KMS-11 (cell line): Measurements from ENCODE around the gene TBC1D1.

Experiments
- H2AFZ ChIP-seq: fragments of 200-600 bp; sonication (generic); 2 replicates; pipeline ENCODE4 v1.6.1; 2016; ENCODE audit warnings: antibody characterized with exemption, mixed run types, low read depth
- H3K27ac ChIP-seq: fragments of 200-600 bp; sonication (generic); 2 replicates; pipeline ENCODE4 v1.6.1; 2016; ENCODE audit warnings: mild to moderate bottlenecking, mixed run types
- H3K27me3 ChIP-seq: fragments of 200-600 bp; sonication (generic); 2 replicates; pipeline ENCODE4 v1.6.1; 2017; ENCODE audit warnings: mild to moderate bottlenecking, low read depth, mixed run types, moderate library complexity; ENCODE audit not compliant: insufficient read depth
- H3K36me3 ChIP-seq: fragments of 200-600 bp; sonication (generic); 2 replicates; pipeline ENCODE4 v1.6.1; 2017; ENCODE audit warnings: mild to moderate bottlenecking, mixed run types; ENCODE audit not compliant: insufficient read depth
- H3K4me1 ChIP-seq: fragments of 200-600 bp; sonication (generic); 2 replicates; pipeline ENCODE4 v1.6.1; 2016; ENCODE audit warnings: mild to moderate bottlenecking, low read depth, mixed run types; ENCODE audit not compliant: poor library complexity, severe bottlenecking
- H3K4me2 ChIP-seq: fragments of 200-600 bp; sonication (generic); 2 replicates; pipeline ENCODE4 v1.7.0; 2016; ENCODE audit warnings: mild to moderate bottlenecking, mixed run types
- H3K4me3 ChIP-seq: fragments of 200-600 bp; sonication (generic); IDR thresholded peaks from 2 replicates; pipeline ENCODE4 v1.6.1; 2017; ENCODE audit warnings: low read depth, low read length, mixed read lengths; ENCODE audit not compliant: insufficient read depth
- H3K79me2 ChIP-seq: fragments of 200-600 bp; sonication (generic); 2 replicates; pipeline ENCODE4 v1.6.1; 2016; ENCODE audit warnings: low read depth, mixed run types; ENCODE audit not compliant: insufficient read depth
- H3K9ac ChIP-seq: fragments of 200-600 bp; sonication (generic); 2 replicates; pipeline ENCODE4 v1.6.1; 2016; ENCODE audit warnings: mild to moderate bottlenecking, mixed run types
- H4K20me1 ChIP-seq: fragments of 200-600 bp; sonication (generic); 2 replicates; pipeline ENCODE4 v1.6.1; 2016; ENCODE audit warnings: mild to moderate bottlenecking, mixed run types; ENCODE audit not compliant: insufficient read depth
- CTCF ChIP-seq: fragments of 200-600 bp; sonication (generic); conservative IDR thresholded peaks from 2 replicates; pipeline ENCODE4 v1.6.1; 2017; ENCODE audit warnings: low read depth, mild to moderate bottlenecking, antibody characterized with exemption, low read length, moderate library complexity, mixed read lengths

Gene TBC1D1

GRCh38 chr4:37881811-37882210 is 9.1 kb upstream of the TBC1D1 start:
- Histone ChIP-seq H3K4me2 (no peak overlapping the region), H3K79me2 (no peaks in the 10 kb centered on the region), H3K27me3 (no peaks in the 10 kb centered on the region), H3K27ac (no peak overlapping the region), H3K36me3 (no peaks in the 10 kb centered on the region), H4K20me1 (no peaks in the 10 kb centered on the region), H3K4me3 (no peak overlapping the region), H2AFZ (no peak overlapping the region), H3K9ac (no peak overlapping the region), H3K4me1 (no peaks in the 10 kb centered on the region)
- no peak for TF ChIP-seq CTCF

- Histone ChIP-seq H3K79me2 (no peaks in the 10 kb centered on the region), H3K9ac (no peak overlapping the region), H3K27ac (no peak overlapping the region), H3K36me3 (no peaks in the 10 kb centered on the region), H3K27me3 (no peaks in the 10 kb centered on the region), H3K4me1 (no peaks in the 10 kb centered on the region), H3K4me3 (no peak overlapping the region), H3K4me2 (no peak overlapping the region), H4K20me1 (no peaks in the 10 kb centered on the region), H2AFZ (no peak overlapping the region)
- no peak for TF ChIP-seq CTCF
These were observed 8.1 kb upstream of the TBC1D1 start for GRCh38 chr4:37882665-37883296.

GRCh38 chr4:37884855-37885487 is 5.9 kb upstream of the TBC1D1 start:
- Histone ChIP-seq H3K9ac (no peak overlapping the region), H3K36me3 (no peaks in the 10 kb centered on the region), H3K27me3 (no peaks in the 10 kb centered on the region), H2AFZ (no peak overlapping the region), H3K27ac (no peak overlapping the region), H3K79me2 (no peaks in the 10 kb centered on the region), H3K4me2 (no peak overlapping the region), H3K4me3 (no peak overlapping the region), H4K20me1 (no peaks in the 10 kb centered on the region), H3K4me1 (no peaks in the 10 kb centered on the region)
- no peak for TF ChIP-seq CTCF

GRCh38 chr4:37885496-37885895 is 5.4 kb upstream of the TBC1D1 start:
- Histone ChIP-seq H4K20me1 (no peaks in the 10 kb centered on the region), H3K27me3 (no peaks in the 10 kb centered on the region), H3K4me2 (no peak overlapping the region), H3K79me2 (no peaks in the 10 kb centered on the region), H3K4me1 (no peaks in the 10 kb centered on the region), H3K36me3 (no peaks in the 10 kb centered on the region), H3K27ac (no peak overlapping the region), H3K9ac (no peak overlapping the region), H3K4me3 (no peak overlapping the region), H2AFZ (no peak overlapping the region)
- no peak for TF ChIP-seq CTCF
